ENCODE results near the gene GET3. TPM values are rescaled to one million over a fixed set of nuclear protein-coding genes. Genes with fewer than 3 reads are reported as not detected.
"Not testable (repeated sequence)": the region's sequence is repeated elsewhere in the genome, so short reads cannot be mapped to it uniquely, and the experiment has no call there.

GET3 gene
- total RNA-seq, 2 experiments from 2014 or later: 61.8 to 62.9 TPM

DNA sequence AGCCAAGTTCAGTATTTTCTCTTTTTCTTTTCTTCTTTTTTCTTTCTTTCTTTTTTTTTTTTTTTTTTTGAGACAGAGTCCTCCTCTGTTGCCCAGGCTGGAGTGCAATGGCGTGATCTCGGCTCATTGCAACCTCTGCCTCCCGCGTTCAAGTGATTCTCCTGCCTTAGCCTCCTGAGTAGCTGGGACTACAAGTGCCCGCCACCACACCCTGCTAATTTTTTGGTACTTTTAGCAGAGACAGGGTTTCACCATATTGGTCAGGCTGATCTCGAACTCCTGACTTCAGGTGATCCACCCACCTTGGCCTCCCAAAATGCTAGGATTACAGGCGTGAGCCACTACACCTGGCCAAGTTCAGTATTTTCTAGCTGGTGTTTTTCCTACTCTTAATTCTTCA is 60.3 kb downstream of the GET3 start:
- Mint-ChIP-seq H3K4me1 (peaks cover 49% of the 10 kb centered on the region), H3K36me3 (ENCODE audit: low read depth) (peaks cover 33% of the 10 kb centered on the region)
- H3K4me3 Mint-ChIP-seq, H3K27me3 Mint-ChIP-seq, H3K27ac Mint-ChIP-seq, H3K9me3 Mint-ChIP-seq, DNase-seq: not testable (repeated sequence)
- ChIA-PET CTCF (interaction anchor here (0.6 to 13.9 kb wide), 8 partner anchors 9 to 101 kb away, joined by 3 to 419 read pairs (median 6); partner anchors contain the start of genes HOOK2 and RNASEH2A), POLR2A (interaction anchor here (14.7 kb wide), 1 partner anchor 21 kb away, joined by 574 read pairs; the partner anchor contains the start of gene HOOK2)

Other genes with a start within 250 kb of the GET3 start
- 10 to 100 TPM in 1 of 2 experiments, 1 to 10 TPM in 1; 9.4 to 10.2 TPM for gene ZNF564, start 186.0 kb upstream of the GET3 start, total RNA-seq
- 10 to 100 TPM; 16.9 to 17.1 TPM for gene ZNF490, start 126.7 kb upstream of the GET3 start, total RNA-seq
- gene ZNF791, start 126.6 kb upstream of the GET3 start, total RNA-seq: 10 to 100 TPM; 39.9 to 44.3 TPM
- 100 to 1,000 TPM; 146 to 150 TPM for gene MAN2B1, start 70.8 kb upstream of the GET3 start, total RNA-seq
- 10 to 100 TPM; 16.9 to 21.3 TPM for gene WDR83, start 70.7 kb upstream of the GET3 start, total RNA-seq
- gene DHPS, start 55.6 kb upstream of the GET3 start, total RNA-seq: 100 to 1,000 TPM; 106 to 113 TPM
- not detected for gene GNG14, start 49.5 kb upstream of the GET3 start, total RNA-seq
- gene FBXW9, start 40.9 kb upstream of the GET3 start, total RNA-seq: 1 to 10 TPM; 5.2 to 5.3 TPM
- 10 to 100 TPM; 61.6 to 65.9 TPM for gene TNPO2, start 13.6 kb upstream of the GET3 start, total RNA-seq
- 100 to 1,000 TPM; 205 TPM for gene TRIR, start 2.8 kb upstream of the GET3 start, total RNA-seq
- not detected for gene BEST2, start 14.3 kb downstream of the GET3 start, total RNA-seq
- gene HOOK2, start 38.1 kb downstream of the GET3 start, total RNA-seq: 10 to 100 TPM; 17.0 to 17.8 TPM
- 100 to 1,000 TPM; 197 TPM for gene JUNB, start 54.0 kb downstream of the GET3 start, total RNA-seq
- 100 to 1,000 TPM; 234 to 240 TPM for gene PRDX2, start 64.3 kb downstream of the GET3 start, total RNA-seq
- 10 to 100 TPM; 19.2 to 25.5 TPM for gene THSD8, start 64.6 kb downstream of the GET3 start, total RNA-seq
- 10 to 100 TPM; 34.8 to 38.4 TPM for gene RNASEH2A, start 69.1 kb downstream of the GET3 start, total RNA-seq
- not detected for gene RTBDN, start 97.1 kb downstream of the GET3 start, total RNA-seq
- 1 to 10 TPM; 1.1 to 2.1 TPM for gene MAST1, start 101.0 kb downstream of the GET3 start, total RNA-seq
- 10 to 100 TPM; 37.6 to 39.3 TPM for gene DNASE2, start 144.0 kb downstream of the GET3 start, total RNA-seq
- under 1 TPM; 0.13 to 0.20 TPM for gene KLF1, start 149.7 kb downstream of the GET3 start, total RNA-seq
- gene GCDH, start 153.7 kb downstream of the GET3 start, total RNA-seq: 10 to 100 TPM; 23.3 to 25.1 TPM
- gene SYCE2, start 181.8 kb downstream of the GET3 start, total RNA-seq: 1 to 10 TPM; 3.9 to 4.9 TPM
- gene FARSA, start 196.2 kb downstream of the GET3 start, total RNA-seq: 10 to 100 TPM; 72.4 to 74.9 TPM
- gene CALR, start 201.1 kb downstream of the GET3 start, total RNA-seq: 100 to 1,000 TPM; 640 to 660 TPM
- gene RAD23A, start 208.4 kb downstream of the GET3 start, total RNA-seq: 100 to 1,000 TPM; 119 to 123 TPM
- 10 to 100 TPM; 17.5 to 18.4 TPM for gene GADD45GIP1, start 219.7 kb downstream of the GET3 start, total RNA-seq
- gene DAND5, start 232.1 kb downstream of the GET3 start, total RNA-seq: under 1 TPM; 0.13 to 0.15 TPM

Measured in activated CD4-positive, alpha-beta memory T cell treated with anti-CD3 and anti-CD28 coated beads, Interleukin-2, amount 10 ng/mL, durations not matched to agents 7 days and 5 days (primary cell).